Ascending aorta (tissue), 2 donors: ENCODE measurements around the gene MRPL12. TPM values are rescaled to one million over a fixed set of nuclear protein-coding genes. Genes with fewer than 3 reads are reported as not detected.

Source experiments
- DNase-seq, 2 donors: peaks; one replicate each; pipeline ENCODE4 v3.0.0-alpha.2; 2019; ENCODE audit warnings: low spot score in 2 of 2
- H3K27ac ChIP-seq, 2 donors: fragments of 200-600 bp; sonication (generic); one replicate each; pipeline ENCODE4 v1.5.1; 2016 to 2017; ENCODE audit warnings: mild to moderate bottlenecking in 1 of 2
- H3K27me3 ChIP-seq: fragments of 200-600 bp; sonication (generic); one replicate; pipeline ENCODE4 v1.5.1; 2017
- H3K36me3 ChIP-seq, 2 donors: fragments of 200-600 bp; sonication (generic); one replicate each; pipeline ENCODE4 v1.5.1; 2016
- H3K4me1 ChIP-seq, 2 donors: fragments of 200-600 bp; sonication (generic); one replicate each; pipeline ENCODE4 v1.5.1; 2016 to 2017; ENCODE audit warnings: mild to moderate bottlenecking in 1 of 2
- H3K4me3 ChIP-seq, 2 donors: fragments of 200-600 bp; sonication (generic); one replicate each; pipeline ENCODE4 v1.5.1; 2016 to 2017; ENCODE audit warnings: mild to moderate bottlenecking in 1 of 2
- H3K9me3 ChIP-seq, 2 donors: fragments of 200-600 bp; sonication (generic); one replicate each; pipeline ENCODE4 v1.5.1; 2016
- intact Hi-C: fragments of 100-400 bp; cut with DNase I; formaldehyde crosslinking; loops from one replicate; pipeline ENCODE4 v1.15.1; 2023
- total RNA-seq: library from RNA; depleted of rRNA; stranded (reverse); fragments of >200 nt; gene quantifications from one replicate; pipeline ENCODE4 v1.1.0, GENCODE V29; 2016
- TF ChIP-seq, protein P1 (sequence below), 3 experiments: fragments of 200-600 bp in 2 of 3; fragments of 450-650 bp in 1 of 3; sonication (generic) in 2 of 3; IDR thresholded peaks; one replicate each; pipeline ENCODE4 v1.5.1; 2016 to 2019; ENCODE audit warnings: antibody characterized with exemption in 3 of 3, mild to moderate bottlenecking in 1 of 3, moderate library complexity in 1 of 3

Gene MRPL12
- total RNA-seq, 1 donor from 2014 or later: 21.8 TPM

DNA sequence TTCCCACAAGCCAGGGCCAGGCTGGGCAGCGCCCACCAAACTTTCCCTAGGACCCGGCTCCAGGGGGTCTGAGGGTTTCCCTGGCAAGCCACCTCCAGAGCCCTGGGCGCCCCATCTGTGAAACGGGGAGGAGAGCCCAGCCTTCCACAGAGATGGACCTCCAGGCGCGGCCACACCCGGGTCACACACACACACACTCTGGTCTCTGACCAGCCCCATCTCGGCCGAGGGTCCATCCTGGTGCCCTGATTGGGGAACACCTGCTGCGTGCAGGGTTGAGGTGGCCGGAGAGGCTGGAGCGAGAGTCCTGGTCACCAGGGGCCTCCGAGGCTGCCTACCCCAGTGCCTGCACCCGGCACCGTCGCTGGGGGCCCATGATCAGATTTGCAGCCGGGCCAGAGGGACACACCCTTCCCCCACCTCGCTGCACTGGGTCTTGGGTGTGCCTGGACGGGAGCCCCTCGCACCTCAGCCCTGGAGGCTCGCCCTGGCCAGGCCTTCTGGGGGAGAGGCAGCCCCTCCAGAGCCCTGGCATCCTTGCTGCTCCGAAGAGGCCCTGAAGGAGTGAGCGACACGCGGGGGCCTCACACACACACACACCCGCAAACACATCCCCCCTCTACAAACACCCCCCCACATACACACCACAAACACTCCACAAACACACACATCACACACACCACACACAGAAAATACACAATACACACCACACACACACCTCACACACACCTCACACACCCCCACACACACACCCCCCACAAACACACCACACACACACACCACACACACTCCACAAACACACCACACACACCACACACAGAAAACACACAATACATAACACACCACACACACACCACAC, 38.7 kb downstream of the MRPL12 start:
- Histone ChIP-seq H3K9me3 (no peaks in the 10 kb centered on the region), H3K27me3 (no peaks in the 10 kb centered on the region), H3K4me1 (no peaks in the 10 kb centered on the region), H3K36me3 (no peaks in the 10 kb centered on the region), H3K27ac (no peak overlapping the region), H3K4me3 (no peak overlapping the region)
- no peak for DNase-seq
- intact Hi-C loops: no loop called here
- TF ChIP-seq, protein P1, sequence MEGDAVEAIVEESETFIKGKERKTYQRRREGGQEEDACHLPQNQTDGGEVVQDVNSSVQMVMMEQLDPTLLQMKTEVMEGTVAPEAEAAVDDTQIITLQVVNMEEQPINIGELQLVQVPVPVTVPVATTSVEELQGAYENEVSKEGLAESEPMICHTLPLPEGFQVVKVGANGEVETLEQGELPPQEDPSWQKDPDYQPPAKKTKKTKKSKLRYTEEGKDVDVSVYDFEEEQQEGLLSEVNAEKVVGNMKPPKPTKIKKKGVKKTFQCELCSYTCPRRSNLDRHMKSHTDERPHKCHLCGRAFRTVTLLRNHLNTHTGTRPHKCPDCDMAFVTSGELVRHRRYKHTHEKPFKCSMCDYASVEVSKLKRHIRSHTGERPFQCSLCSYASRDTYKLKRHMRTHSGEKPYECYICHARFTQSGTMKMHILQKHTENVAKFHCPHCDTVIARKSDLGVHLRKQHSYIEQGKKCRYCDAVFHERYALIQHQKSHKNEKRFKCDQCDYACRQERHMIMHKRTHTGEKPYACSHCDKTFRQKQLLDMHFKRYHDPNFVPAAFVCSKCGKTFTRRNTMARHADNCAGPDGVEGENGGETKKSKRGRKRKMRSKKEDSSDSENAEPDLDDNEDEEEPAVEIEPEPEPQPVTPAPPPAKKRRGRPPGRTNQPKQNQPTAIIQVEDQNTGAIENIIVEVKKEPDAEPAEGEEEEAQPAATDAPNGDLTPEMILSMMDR (IDR thresholded peaks at IDR 0.05): no peak

Other genes with a start within 250 kb of the MRPL12 start
- gene ACTG1, start 190.6 kb upstream of the MRPL12 start, total RNA-seq: 6,075 TPM
- not detected for gene FSCN2, start 175.0 kb upstream of the MRPL12 start, total RNA-seq
- gene FAAP100, start 151.0 kb upstream of the MRPL12 start, total RNA-seq: 75.6 TPM
- 128 TPM for gene NPLOC4, start 66.3 kb upstream of the MRPL12 start, total RNA-seq
- gene TSPAN10, start 66.2 kb upstream of the MRPL12 start, total RNA-seq: not detected
- gene PDE6G, start 46.8 kb upstream of the MRPL12 start, total RNA-seq: not detected
- gene OXLD1, start 36.8 kb upstream of the MRPL12 start, total RNA-seq: 96.1 TPM
- 15.8 TPM for gene CCDC137, start 36.6 kb upstream of the MRPL12 start, total RNA-seq
- 21.0 TPM for gene ARL16, start 19.6 kb upstream of the MRPL12 start, total RNA-seq
- gene HGS, start 19.4 kb upstream of the MRPL12 start, total RNA-seq: 211 TPM
- 0.53 TPM for gene SLC25A10, start 8.9 kb downstream of the MRPL12 start, total RNA-seq
- gene GCGR, start 100.8 kb downstream of the MRPL12 start, total RNA-seq: not detected
- gene MCRIP1, start 129.9 kb downstream of the MRPL12 start, total RNA-seq: 149 TPM
- gene PPP1R27, start 131.7 kb downstream of the MRPL12 start, total RNA-seq: not detected
- gene P4HB, start 157.2 kb downstream of the MRPL12 start, total RNA-seq: 670 TPM
- gene ARHGDIA, start 168.0 kb downstream of the MRPL12 start, total RNA-seq: 314 TPM
- gene ALYREF, start 188.2 kb downstream of the MRPL12 start, total RNA-seq: 31.8 TPM
- 108 TPM for gene ANAPC11, start 188.4 kb downstream of the MRPL12 start, total RNA-seq
- 1.5 TPM for gene NPB, start 198.9 kb downstream of the MRPL12 start, total RNA-seq
- 81.1 TPM for gene PCYT2, start 208.0 kb downstream of the MRPL12 start, total RNA-seq
- 32.6 TPM for gene SIRT7, start 214.8 kb downstream of the MRPL12 start, total RNA-seq
- gene MAFG, start 224.4 kb downstream of the MRPL12 start, total RNA-seq: 28.7 TPM
- 31.5 TPM for gene PYCR1, start 233.9 kb downstream of the MRPL12 start, total RNA-seq
- gene MYADML2, start 243.9 kb downstream of the MRPL12 start, total RNA-seq: not detected